Lower lobe of right lung (tissue), 2 donors: ENCODE results near the gene RANBP6. TPM values are rescaled to one million over a fixed set of nuclear protein-coding genes. Genes with fewer than 3 reads are reported as not detected.

Experiments
- ATAC-seq, 2 donors: fragments of 200-7000 bp; cut with Tn5 transposase; one replicate each; pipeline ENCODE4 v1.9.1; 2020 to 2022; ENCODE audit warnings: mild to moderate bottlenecking in 2 of 2, moderate library complexity in 2 of 2
- DNase-seq: peaks from one replicate; pipeline ENCODE4 v3.0.0-alpha.2; 2020
- H3K27ac ChIP-seq: fragments of 200-600 bp; one replicate; pipeline ENCODE4 v1.8.0; 2022
- H3K27me3 ChIP-seq: fragments of 200-600 bp; one replicate; pipeline ENCODE4 v1.8.0; 2022; ENCODE audit warnings: low read depth
- H3K36me3 ChIP-seq: fragments of 200-600 bp; one replicate; pipeline ENCODE4 v1.8.0; 2022; ENCODE audit warnings: mild to moderate bottlenecking
- H3K4me1 ChIP-seq: fragments of 200-600 bp; one replicate; pipeline ENCODE4 v1.8.0; 2022
- H3K4me3 ChIP-seq: fragments of 200-600 bp; one replicate; pipeline ENCODE4 v1.8.0; 2022; ENCODE audit warnings: mild to moderate bottlenecking
- H3K9me3 ChIP-seq: fragments of 200-600 bp; one replicate; pipeline ENCODE4 v1.8.0; 2022
- intact Hi-C: fragments of 100-400 bp; cut with DNase I; formaldehyde crosslinking; loops from one replicate; pipeline ENCODE4 v1.11.0; 2022
- total RNA-seq: library from RNA; stranded (reverse); fragmentation: NEBNext Ultra II Directional; extraction: Animal tissue kit (Norgen Biotek cat#: 25700); gene quantifications from one replicate; pipeline ENCODE4 v1.2.1, GENCODE V29; 2021
- TF ChIP-seq, protein P1 (sequence below): fragments of 200-600 bp; IDR thresholded peaks from one replicate; pipeline ENCODE4 v1.8.0; 2022; ENCODE audit warnings: antibody characterized with exemption, mild to moderate bottlenecking
- donor health status: DM: no; HTN: yes; CAD: no; lungs with severe emphysema.

RANBP6 gene
- total RNA-seq, 1 donor from 2014 or later: 15.3 TPM

DNA sequence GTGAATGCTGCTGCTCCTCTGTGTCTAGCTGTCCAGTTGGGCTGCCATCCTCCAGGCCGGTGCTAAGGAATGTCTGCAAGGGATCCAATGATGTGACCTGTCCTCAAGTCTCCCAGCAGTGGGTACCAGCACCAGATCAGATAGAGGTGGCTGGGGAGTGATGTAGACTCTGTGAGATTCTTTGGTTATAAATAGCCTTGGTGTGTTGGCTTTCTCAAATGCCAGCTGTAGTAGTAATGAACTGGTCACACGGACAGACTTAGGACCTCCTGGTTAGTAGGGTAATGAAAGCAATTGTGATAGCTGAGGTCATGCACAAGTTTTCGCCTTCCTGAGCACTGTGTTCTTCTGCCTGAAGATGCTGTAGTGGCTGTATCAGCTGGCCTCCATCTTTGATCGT, 29.9 kb upstream of the RANBP6 start:
- Histone ChIP-seq H3K36me3 (no peaks in the 10 kb centered on the region), H3K4me3 (no peak overlapping the region), H3K27me3 (no peaks in the 10 kb centered on the region), H3K4me1 (no peaks in the 10 kb centered on the region), H3K9me3 (no peaks in the 10 kb centered on the region), H3K27ac (no peak overlapping the region)
- ATAC-seq (no peak), DNase-seq (no peak)
- TF ChIP-seq, protein P1, sequence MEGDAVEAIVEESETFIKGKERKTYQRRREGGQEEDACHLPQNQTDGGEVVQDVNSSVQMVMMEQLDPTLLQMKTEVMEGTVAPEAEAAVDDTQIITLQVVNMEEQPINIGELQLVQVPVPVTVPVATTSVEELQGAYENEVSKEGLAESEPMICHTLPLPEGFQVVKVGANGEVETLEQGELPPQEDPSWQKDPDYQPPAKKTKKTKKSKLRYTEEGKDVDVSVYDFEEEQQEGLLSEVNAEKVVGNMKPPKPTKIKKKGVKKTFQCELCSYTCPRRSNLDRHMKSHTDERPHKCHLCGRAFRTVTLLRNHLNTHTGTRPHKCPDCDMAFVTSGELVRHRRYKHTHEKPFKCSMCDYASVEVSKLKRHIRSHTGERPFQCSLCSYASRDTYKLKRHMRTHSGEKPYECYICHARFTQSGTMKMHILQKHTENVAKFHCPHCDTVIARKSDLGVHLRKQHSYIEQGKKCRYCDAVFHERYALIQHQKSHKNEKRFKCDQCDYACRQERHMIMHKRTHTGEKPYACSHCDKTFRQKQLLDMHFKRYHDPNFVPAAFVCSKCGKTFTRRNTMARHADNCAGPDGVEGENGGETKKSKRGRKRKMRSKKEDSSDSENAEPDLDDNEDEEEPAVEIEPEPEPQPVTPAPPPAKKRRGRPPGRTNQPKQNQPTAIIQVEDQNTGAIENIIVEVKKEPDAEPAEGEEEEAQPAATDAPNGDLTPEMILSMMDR: no peak
- intact Hi-C loops: no loop called here

DNA sequence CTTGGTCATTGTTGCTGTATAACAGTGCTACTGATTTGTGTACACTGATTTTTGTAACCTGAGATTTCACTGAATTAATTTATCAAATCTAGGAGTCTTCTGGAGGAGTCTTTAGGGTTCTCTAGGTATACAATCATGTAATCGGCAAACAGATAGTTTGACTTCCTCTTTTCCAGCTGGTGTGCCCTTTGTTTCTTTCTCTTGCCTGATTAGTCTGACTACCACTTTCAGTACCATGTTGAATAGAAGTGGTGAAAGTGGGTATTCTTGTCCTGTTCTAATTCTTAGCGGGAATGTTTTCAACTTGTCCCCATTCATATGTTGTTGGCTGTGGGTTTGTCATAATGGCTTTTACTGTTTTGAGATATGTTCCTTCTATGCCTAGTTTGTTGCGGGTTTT, 24.7 kb upstream of the RANBP6 start:
- H3K9me3 ChIP-seq: no peaks in the 10 kb centered on the region
- intact Hi-C loops: no loop called here
- DNase-seq: no peak
- H3K27me3 ChIP-seq: no peaks in the 10 kb centered on the region
- H3K36me3 ChIP-seq: no peaks in the 10 kb centered on the region
- TF ChIP-seq, protein P1: no peak
- no peak for ATAC-seq
- no peaks in the 10 kb centered on the region for H3K4me1 ChIP-seq
- no peak overlapping the region for H3K27ac ChIP-seq
- H3K4me3 ChIP-seq: no peak overlapping the region

DNA sequence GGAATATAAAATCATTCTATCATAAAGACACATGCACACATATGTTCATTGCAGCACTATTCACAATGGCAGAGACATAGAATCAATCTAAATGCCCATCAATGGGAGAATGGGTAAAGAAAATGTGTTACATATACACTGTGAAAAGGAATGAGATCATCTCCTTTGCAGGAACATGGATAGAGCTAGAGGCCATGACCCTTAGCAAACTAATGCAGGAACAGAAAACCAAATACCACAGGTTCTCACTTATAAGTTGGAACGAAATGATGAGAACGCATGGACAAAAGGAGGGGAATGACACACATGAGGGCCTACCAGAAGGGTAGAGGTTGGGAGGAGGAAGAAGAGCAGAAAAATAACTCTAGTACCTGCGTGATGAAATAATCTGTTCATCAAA, 21.0 kb upstream of the RANBP6 start:
- Histone ChIP-seq H3K36me3 (no peaks in the 10 kb centered on the region), H3K4me3 (no peak overlapping the region), H3K9me3 (no peaks in the 10 kb centered on the region), H3K27ac (no peak overlapping the region), H3K4me1 (no peaks in the 10 kb centered on the region), H3K27me3 (no peaks in the 10 kb centered on the region)
- intact Hi-C loops: no loop called here
- DNase-seq (no peak), ATAC-seq (no peak)
- TF ChIP-seq, protein P1: no peak

DNA sequence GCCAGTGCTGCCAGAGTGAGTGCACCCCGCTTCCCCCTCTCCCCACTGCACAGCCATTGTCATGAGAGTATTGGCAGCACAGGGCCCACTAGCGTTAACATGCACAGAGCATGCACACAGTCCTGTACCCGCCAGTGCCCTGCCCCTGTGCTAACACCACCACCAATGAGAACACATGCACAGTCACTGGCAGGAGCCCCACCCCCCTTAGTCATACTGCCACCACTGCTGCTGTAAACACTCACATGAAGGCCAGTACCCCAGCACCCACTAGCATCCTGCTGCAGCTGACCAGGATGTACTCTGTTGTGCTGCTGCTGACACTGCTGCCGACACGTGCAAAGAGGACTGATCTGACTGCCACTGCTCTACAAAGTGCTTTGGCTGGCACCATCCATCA, 19.5 kb upstream of the RANBP6 start:
- Histone ChIP-seq H3K4me1 (no peaks in the 10 kb centered on the region), H3K4me3 (no peak overlapping the region), H3K9me3 (no peaks in the 10 kb centered on the region), H3K27ac (no peak overlapping the region), H3K27me3 (no peaks in the 10 kb centered on the region), H3K36me3 (no peaks in the 10 kb centered on the region)
- TF ChIP-seq, protein P1: no peak
- intact Hi-C loops: no loop called here
- DNase-seq: no peak
- ATAC-seq: peak in 1 of 2 donors; percentile 30

DNA sequence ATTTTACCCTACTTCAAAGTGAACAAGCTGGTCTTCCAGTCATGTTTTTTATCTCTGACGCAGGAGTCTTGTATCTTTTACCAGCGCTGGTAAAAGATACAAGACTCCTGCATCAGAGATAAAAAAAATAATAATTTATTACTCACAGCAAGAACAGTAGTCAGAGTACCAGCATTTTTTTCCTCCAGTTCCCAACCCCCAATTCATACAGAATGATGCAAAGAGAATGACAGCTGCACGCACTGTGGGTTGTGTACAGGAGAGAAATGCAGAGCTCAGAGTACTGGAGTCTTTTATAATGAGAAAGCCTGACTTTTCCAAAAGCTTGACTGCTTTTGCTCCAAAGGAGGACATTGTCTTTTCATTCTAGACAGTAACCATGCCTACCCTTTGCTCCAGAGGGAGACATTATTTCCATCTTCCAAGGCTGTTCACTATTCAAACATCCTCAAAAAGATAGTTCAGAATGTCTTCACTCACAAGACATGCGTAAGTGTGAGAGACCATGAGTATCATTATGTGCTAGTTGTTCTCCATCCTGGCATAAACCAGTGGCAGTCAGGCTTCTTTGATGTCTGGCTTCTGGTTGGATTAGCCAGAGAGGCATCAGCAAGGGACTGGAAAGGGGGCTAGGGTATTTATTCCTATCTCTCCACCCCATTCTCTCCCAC, 14.3 kb upstream of the RANBP6 start:
- Histone ChIP-seq H3K4me3 (no peak overlapping the region), H3K36me3 (no peaks in the 10 kb centered on the region), H3K9me3 (no peaks in the 10 kb centered on the region), H3K4me1 (no peaks in the 10 kb centered on the region), H3K27ac (no peak overlapping the region), H3K27me3 (no peaks in the 10 kb centered on the region)
- ATAC-seq: no peak
- intact Hi-C loops: no loop called here
- TF ChIP-seq, protein P1: no peak
- no peak for DNase-seq
